H7 (cell line): ENCODE measurements around the gene C20orf144. TPM values are rescaled to one million over a fixed set of nuclear protein-coding genes. Genes with fewer than 3 reads are reported as not detected.
"Not testable (repeated sequence)": the region's sequence is repeated elsewhere in the genome, so short reads cannot be mapped to it uniquely, and the experiment has no call there.

Experiments
- DNase-seq: peaks from one replicate; pipeline ENCODE4 v3.0.0; 2012
- H3K27me3 ChIP-seq: 2 replicates; pipeline ENCODE4 v1.6.0; 2011; ENCODE audit warnings: mild to moderate bottlenecking, low read length; ENCODE audit not compliant: control insufficient read depth, insufficient read depth
- H3K36me3 ChIP-seq: replicated peaks from 2 replicates; pipeline ENCODE4 v1.5.1; 2011; ENCODE audit warnings: low read length; ENCODE audit not compliant: control insufficient read depth, insufficient read depth
- H3K4me3 ChIP-seq: 2 replicates; pipeline ENCODE4 v1.5.1; 2011; ENCODE audit warnings: low read depth, mild to moderate bottlenecking, control low read depth, low read length, moderate library complexity; ENCODE audit not compliant: insufficient read depth
- total RNA-seq: library from RNA; depleted of rRNA; stranded (reverse); fragments of >200 nt; shearing (Covaris generic); gene quantifications from 2 replicates; pipeline ENCODE4 v1.2.3, GENCODE V29; 2014; rRNA removed

Gene C20orf144
- total RNA-seq, 1 experiment from 2014 or later = not detected

- H3K27me3 ChIP-seq, H3K36me3 ChIP-seq, DNase-seq, H3K4me3 ChIP-seq: not testable (repeated sequence)
Observed at GRCh38 chr20:33700696-33701441, 38.7 kb downstream of the C20orf144 start.

- H3K27me3 ChIP-seq = no peaks in the 10 kb centered on the region
- DNase-seq = no peak
- no peaks in the 10 kb centered on the region for H3K36me3 ChIP-seq
- H3K4me3 ChIP-seq = no peak overlapping the region
Observed at GRCh38 chr20:33701629-33702450, 39.7 kb downstream of the C20orf144 start.

- Histone ChIP-seq H3K4me3 (no peak overlapping the region), H3K36me3 (no peaks in the 10 kb centered on the region), H3K27me3 (no peaks in the 10 kb centered on the region)
- DNase-seq = no peak
Observed at GRCh38 chr20:33702861-33703260, 40.7 kb downstream of the C20orf144 start.

GRCh38 chr20:33703498-33704137, 41.5 kb downstream of the C20orf144 start:
- DNase-seq = no peak
- Histone ChIP-seq H3K27me3 (no peaks in the 10 kb centered on the region), H3K36me3 (no peaks in the 10 kb centered on the region), H3K4me3 (no peak overlapping the region)

- Histone ChIP-seq H3K27me3 (no peaks in the 10 kb centered on the region), H3K36me3 (no peaks in the 10 kb centered on the region), H3K4me3 (no peak overlapping the region)
- no peak for DNase-seq
Observed at GRCh38 chr20:33704197-33704924, 42.2 kb downstream of the C20orf144 start.

- no peak for DNase-seq
- H3K4me3 ChIP-seq = no peak overlapping the region
- H3K27me3 ChIP-seq = no peaks in the 10 kb centered on the region
- H3K36me3 ChIP-seq = no peaks in the 10 kb centered on the region
Observed at GRCh38 chr20:33707668-33708067, 45.5 kb downstream of the C20orf144 start.

- no peaks in the 10 kb centered on the region for H3K36me3 ChIP-seq
- DNase-seq = peak; percentile 67
- no peak overlapping the region for H3K4me3 ChIP-seq
- H3K27me3 ChIP-seq = no peaks in the 10 kb centered on the region
Observed at GRCh38 chr20:33709398-33709797, 47.3 kb downstream of the C20orf144 start.

GRCh38 chr20:33709905-33710541, 47.9 kb downstream of the C20orf144 start:
- peak; percentile 82 for DNase-seq
- H3K27me3 ChIP-seq = no peaks in the 10 kb centered on the region
- H3K36me3 ChIP-seq = no peaks in the 10 kb centered on the region
- no peak overlapping the region for H3K4me3 ChIP-seq

GRCh38 chr20:33710681-33711445, 48.7 kb downstream of the C20orf144 start:
- Histone ChIP-seq H3K27me3 (no peaks in the 10 kb centered on the region), H3K36me3 (no peaks in the 10 kb centered on the region), H3K4me3 (no peak overlapping the region)
- DNase-seq = no peak

GRCh38 chr20:33711446-33711738, 49.3 kb downstream of the C20orf144 start:
- no peak for DNase-seq
- H3K4me3 ChIP-seq = no peak overlapping the region

More at GRCh38 chr20:33711446-33711738, 49.3 kb downstream of the C20orf144 start:
- no peaks in the 10 kb centered on the region for H3K27me3 ChIP-seq
- no peaks in the 10 kb centered on the region for H3K36me3 ChIP-seq

Other genes starting within 250 kb of the C20orf144 start
- 3.8 and 6.0 TPM in 2 replicates for gene SNTA1, start 218.6 kb upstream of the C20orf144 start, total RNA-seq
- gene CBFA2T2, start 172.2 kb upstream of the C20orf144 start, total RNA-seq = 7.5 and 17.4 TPM in 2 replicates
- 1.3 and 1.4 TPM in 2 replicates for gene ACTL10, start 4.6 kb downstream of the C20orf144 start, total RNA-seq
- 39.9 and 56.7 TPM in 2 replicates for gene NECAB3, start 12.1 kb downstream of the C20orf144 start, total RNA-seq
- 51.8 and 57.8 TPM in 2 replicates for gene E2F1, start 24.1 kb downstream of the C20orf144 start, total RNA-seq
- under 0.01 TPM in 1 of 2 replicates, not detected in the other for gene PXMP4, start 58.0 kb downstream of the C20orf144 start, total RNA-seq
- gene ZNF341, start 69.7 kb downstream of the C20orf144 start, total RNA-seq = 6.7 and 7.0 TPM in 2 replicates
- gene CHMP4B, start 149.0 kb downstream of the C20orf144 start, total RNA-seq = 31.8 and 33.6 TPM in 2 replicates